SK-N-SH (cell line): Measurements from ENCODE around the gene PTPRG. TPM values are rescaled to one million over a fixed set of nuclear protein-coding genes. Genes with fewer than 3 reads are reported as not detected.

Source experiments
- CTCF ChIA-PET: fragments of 300-600, 350-600 bp; formaldehyde crosslinking; extraction: SDS; loops from one replicate; lab custom pipeline; 2021; lab: Yijun Ruan, JAX
- POLR2A ChIA-PET: fragments of 350-600 bp; sonication (Branson Sonifier 250); formaldehyde crosslinking; extraction: SDS; loops from one replicate; lab custom pipeline; 2020; ENCODE audit warnings: antibody characterized with exemption, inconsistent platforms; lab: Yijun Ruan, JAX
- DNase-seq: peaks from one replicate; pipeline ENCODE4 v3.0.0; 2012
- H2AFZ ChIP-seq: fragments of 200-600 bp; sonication (generic); 2 replicates; pipeline ENCODE4 v1.8.1; 2016; ENCODE audit warnings: antibody characterized with exemption, mild to moderate bottlenecking, low read depth
- H3F3A ChIP-seq: fragments of 200-600 bp; sonication (generic); replicated peaks from 2 replicates; pipeline ENCODE3; 2016; ENCODE audit warnings: antibody characterized with exemption, mild to moderate bottlenecking; ENCODE audit not compliant: insufficient read depth
- H3K27ac ChIP-seq, 2 experiments: fragments of 200-500 bp in 1 of 2; fragments of 200-600 bp in 1 of 2; sonication (Bioruptor generic) in 1 of 2; sonication (generic), shearing (Covaris generic) in 1 of 2; 2 replicates each; pipeline versions ENCODE4 v1.5.1 to v1.6.1; 2014 to 2016; ENCODE audit warnings: low read depth in 2 of 2, inconsistent platforms in 1 of 2, low read length in 1 of 2, mild to moderate bottlenecking in 1 of 2, mixed read lengths in 1 of 2
- H3K27me3 ChIP-seq: fragments of 200-600 bp; sonication (generic), shearing (Covaris generic); 2 replicates; pipeline ENCODE4 v1.6.1; 2016; ENCODE audit warnings: mixed run types; ENCODE audit not compliant: insufficient read depth
- H3K36me3 ChIP-seq, 2 experiments: fragments of 200-500 bp in 1 of 2; fragments of 200-600 bp in 1 of 2; sonication (Bioruptor generic) in 1 of 2; sonication (generic) in 1 of 2; replicated peaks in 1 of 2; 2 replicates each; pipeline versions ENCODE3 to v1.5.1; 2014 to 2016; ENCODE audit warnings: low read length in 1 of 2, mild to moderate bottlenecking in 1 of 2; ENCODE audit not compliant: insufficient read depth in 2 of 2, control insufficient read depth in 1 of 2
- H3K4me1 ChIP-seq, 2 experiments: fragments of 200-500 bp in 1 of 2; fragments of 200-600 bp in 1 of 2; sonication (Bioruptor generic) in 1 of 2; sonication (generic), shearing (Covaris generic) in 1 of 2; 2 replicates each; pipeline versions ENCODE4 v1.5.1 to v1.6.1; 2014 to 2016; ENCODE audit warnings: low read depth in 1 of 2, low read length in 1 of 2, mixed run types in 1 of 2; ENCODE audit not compliant: insufficient read depth in 2 of 2, control insufficient read depth in 1 of 2
- H3K4me2 ChIP-seq: fragments of 200-600 bp; sonication (generic), shearing (Covaris generic); 2 replicates; pipeline ENCODE4 v1.6.1; 2017; ENCODE audit warnings: mixed run types
- H3K4me3 ChIP-seq, 2 experiments: fragments of 200-500 bp in 1 of 2; fragments of 200-600 bp in 1 of 2; sonication (Bioruptor generic) in 1 of 2; sonication (generic), shearing (Covaris generic) in 1 of 2; 2 replicates each; pipeline versions ENCODE4 v1.5.1 to v1.8.1; 2014 to 2016; ENCODE audit warnings: low read depth in 2 of 2, inconsistent platforms in 1 of 2, low read length in 1 of 2, mild to moderate bottlenecking in 1 of 2, mixed read lengths in 1 of 2, moderate library complexity in 1 of 2
- H3K79me2 ChIP-seq: fragments of 200-600 bp; sonication (generic); 2 replicates; pipeline ENCODE4 v1.8.1; 2017; ENCODE audit warnings: mild to moderate bottlenecking; ENCODE audit not compliant: insufficient read depth
- H3K9ac ChIP-seq: fragments of 200-600 bp; sonication (generic); 2 replicates; pipeline ENCODE4 v1.6.1; 2017; ENCODE audit warnings: mixed run types
- H3K9me2 ChIP-seq: fragments of 200-600 bp; sonication (generic); 2 replicates; pipeline ENCODE4 v1.6.1; 2017; ENCODE audit warnings: mixed run types
- H3K9me3 ChIP-seq: fragments of 200-600 bp; sonication (generic); 2 replicates; pipeline ENCODE4 v1.6.1; 2017; ENCODE audit warnings: mixed run types, mild to moderate bottlenecking, moderate library complexity
- H4K20me1 ChIP-seq: fragments of 200-600 bp; sonication (generic); 2 replicates; pipeline ENCODE4 v1.6.1; 2017; ENCODE audit warnings: mild to moderate bottlenecking, mixed run types; ENCODE audit not compliant: insufficient read depth
- ELF1 ChIP-seq: IDR thresholded peaks from 2 replicates; pipeline ENCODE4 v1.4.0; 2012
- FOXJ3 ChIP-seq: sonication (generic); formaldehyde crosslinking; IDR thresholded peaks from 2 replicates; pipeline ENCODE4 v1.5.1; 2020; ENCODE audit warnings: mild to moderate bottlenecking, missing genetic modification reagents
- FOXM1 ChIP-seq: IDR thresholded peaks from 2 replicates; pipeline ENCODE4 v1.4.0; 2012; ENCODE audit warnings: low read depth, mild to moderate bottlenecking
- GABPA ChIP-seq: IDR thresholded peaks from 2 replicates; pipeline ENCODE4 v1.4.0; 2012; ENCODE audit warnings: low read depth, mild to moderate bottlenecking
- MEF2A ChIP-seq: IDR thresholded peaks from 2 replicates; pipeline ENCODE4 v1.4.0; 2012; ENCODE audit warnings: low read depth, borderline replicate concordance
- RCOR1 ChIP-seq: fragments of 150-350 bp; IDR thresholded peaks from 2 replicates; pipeline ENCODE4 v1.6.1; 2017; ENCODE audit warnings: antibody characterized with exemption, low read length
- RXRA ChIP-seq: IDR thresholded peaks from 2 replicates; pipeline ENCODE4 v1.4.0; 2012; ENCODE audit warnings: low read depth, mild to moderate bottlenecking, borderline replicate concordance
- TCF12 ChIP-seq: IDR thresholded peaks from 2 replicates; pipeline ENCODE4 v1.4.0; 2012
- TEAD4 ChIP-seq: IDR thresholded peaks from 2 replicates; pipeline ENCODE4 v1.4.0; 2012; ENCODE audit warnings: mild to moderate bottlenecking, borderline replicate concordance; ENCODE audit not compliant: insufficient read depth
- YY1 ChIP-seq: IDR thresholded peaks from 2 replicates; pipeline ENCODE4 v1.4.0; 2012; ENCODE audit warnings: low read depth, mild to moderate bottlenecking
- WGBS: methylation state at CpG from one replicate; pipeline ENCODE4 v1.1.6; 2017; ENCODE audit warnings: low lambda C conversion rate; 5-methylcytosine and 5-hydroxymethylcytosine counted together
- polyA plus RNA-seq, 3 experiments: library from polyadenylated mRNA; depleted of rRNA; stranded (reverse); fragments of >200 nt; gene quantifications; 2 replicates each; pipeline ENCODE4 v1.2.3, GENCODE V29; 2012
- TF ChIP-seq, protein P1 (sequence below): fragments of 200-600 bp; sonication (generic); IDR thresholded peaks from 2 replicates; pipeline ENCODE4 v1.6.1; 2017; ENCODE audit warnings: antibody characterized with exemption, mild to moderate bottlenecking, moderate library complexity
- TF ChIP-seq, protein P2 (sequence below): IDR thresholded peaks from 2 replicates; pipeline ENCODE4; 2012
- TF ChIP-seq, protein P3 (sequence below): fragments of 150-350 bp; IDR thresholded peaks from 2 replicates; pipeline ENCODE4 v1.6.1; 2016; ENCODE audit warnings: mild to moderate bottlenecking, low read depth, low read length
- TF ChIP-seq, protein P4 (sequence below): IDR thresholded peaks from 2 replicates; pipeline ENCODE4 v1.6.1; 2012; ENCODE audit warnings: mild to moderate bottlenecking, low read depth, low read length, moderate library complexity
- TF ChIP-seq, protein P5 (sequence below): fragments of 150-350 bp; IDR thresholded peaks from 2 replicates; pipeline ENCODE4 v1.6.1; 2017; ENCODE audit warnings: antibody characterized with exemption, low read length, low read depth, borderline replicate concordance

Gene PTPRG
- polyA plus RNA-seq, 1 of the 3 experiments (the other 2 are of a cell fraction): 14.1 TPM

DNA sequence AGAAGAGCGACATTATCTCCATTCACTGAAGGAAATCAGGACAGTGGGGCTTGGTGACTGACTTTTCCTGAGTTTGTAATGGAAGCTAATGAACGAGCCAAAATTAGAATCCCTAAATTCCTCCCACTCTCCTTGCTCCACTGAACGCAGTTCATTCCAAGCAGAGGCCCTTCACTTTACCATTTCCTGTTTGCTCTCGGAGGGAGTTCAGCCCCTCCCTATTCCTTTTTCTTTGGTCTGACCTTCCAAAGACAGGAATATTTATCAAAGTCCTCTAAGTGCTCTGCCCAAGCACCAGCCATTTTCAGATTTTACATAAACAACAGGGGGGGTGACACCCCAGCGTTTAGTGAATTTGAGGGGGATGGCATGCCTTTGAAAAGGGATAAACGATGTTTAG lies 24.0 kb upstream of the PTPRG start:
- no peak overlapping the region for H3K4me3 ChIP-seq
- H3K36me3 ChIP-seq: no peaks in the 10 kb centered on the region
- POLR2A ChIA-PET: no interaction called here
- CTCF ChIA-PET: interaction anchor here (0.7 kb wide), 1 partner anchor 18 kb away, joined by 3 read pairs; no protein-coding TSS in a partner anchor
- TF ChIP-seq MEF2A (no peak), TCF12 (no peak), GABPA (no peak), TEAD4 (no peak), RXRA (no peak), FOXM1 (no peak), ELF1 (no peak), FOXJ3 (no peak), YY1 (no peak), RCOR1 (no peak)
- TF ChIP-seq, protein P1, sequence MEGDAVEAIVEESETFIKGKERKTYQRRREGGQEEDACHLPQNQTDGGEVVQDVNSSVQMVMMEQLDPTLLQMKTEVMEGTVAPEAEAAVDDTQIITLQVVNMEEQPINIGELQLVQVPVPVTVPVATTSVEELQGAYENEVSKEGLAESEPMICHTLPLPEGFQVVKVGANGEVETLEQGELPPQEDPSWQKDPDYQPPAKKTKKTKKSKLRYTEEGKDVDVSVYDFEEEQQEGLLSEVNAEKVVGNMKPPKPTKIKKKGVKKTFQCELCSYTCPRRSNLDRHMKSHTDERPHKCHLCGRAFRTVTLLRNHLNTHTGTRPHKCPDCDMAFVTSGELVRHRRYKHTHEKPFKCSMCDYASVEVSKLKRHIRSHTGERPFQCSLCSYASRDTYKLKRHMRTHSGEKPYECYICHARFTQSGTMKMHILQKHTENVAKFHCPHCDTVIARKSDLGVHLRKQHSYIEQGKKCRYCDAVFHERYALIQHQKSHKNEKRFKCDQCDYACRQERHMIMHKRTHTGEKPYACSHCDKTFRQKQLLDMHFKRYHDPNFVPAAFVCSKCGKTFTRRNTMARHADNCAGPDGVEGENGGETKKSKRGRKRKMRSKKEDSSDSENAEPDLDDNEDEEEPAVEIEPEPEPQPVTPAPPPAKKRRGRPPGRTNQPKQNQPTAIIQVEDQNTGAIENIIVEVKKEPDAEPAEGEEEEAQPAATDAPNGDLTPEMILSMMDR: no peak
- TF ChIP-seq, protein P2, sequence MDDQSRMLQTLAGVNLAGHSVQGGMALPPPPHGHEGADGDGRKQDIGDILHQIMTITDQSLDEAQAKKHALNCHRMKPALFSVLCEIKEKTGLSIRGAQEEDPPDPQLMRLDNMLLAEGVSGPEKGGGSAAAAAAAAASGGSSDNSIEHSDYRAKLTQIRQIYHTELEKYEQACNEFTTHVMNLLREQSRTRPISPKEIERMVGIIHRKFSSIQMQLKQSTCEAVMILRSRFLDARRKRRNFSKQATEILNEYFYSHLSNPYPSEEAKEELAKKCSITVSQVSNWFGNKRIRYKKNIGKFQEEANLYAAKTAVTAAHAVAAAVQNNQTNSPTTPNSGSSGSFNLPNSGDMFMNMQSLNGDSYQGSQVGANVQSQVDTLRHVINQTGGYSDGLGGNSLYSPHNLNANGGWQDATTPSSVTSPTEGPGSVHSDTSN: no peak
- TF ChIP-seq, protein P3, sequence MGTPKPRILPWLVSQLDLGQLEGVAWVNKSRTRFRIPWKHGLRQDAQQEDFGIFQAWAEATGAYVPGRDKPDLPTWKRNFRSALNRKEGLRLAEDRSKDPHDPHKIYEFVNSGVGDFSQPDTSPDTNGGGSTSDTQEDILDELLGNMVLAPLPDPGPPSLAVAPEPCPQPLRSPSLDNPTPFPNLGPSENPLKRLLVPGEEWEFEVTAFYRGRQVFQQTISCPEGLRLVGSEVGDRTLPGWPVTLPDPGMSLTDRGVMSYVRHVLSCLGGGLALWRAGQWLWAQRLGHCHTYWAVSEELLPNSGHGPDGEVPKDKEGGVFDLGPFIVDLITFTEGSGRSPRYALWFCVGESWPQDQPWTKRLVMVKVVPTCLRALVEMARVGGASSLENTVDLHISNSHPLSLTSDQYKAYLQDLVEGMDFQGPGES: no peak
- TF ChIP-seq, protein P4, sequence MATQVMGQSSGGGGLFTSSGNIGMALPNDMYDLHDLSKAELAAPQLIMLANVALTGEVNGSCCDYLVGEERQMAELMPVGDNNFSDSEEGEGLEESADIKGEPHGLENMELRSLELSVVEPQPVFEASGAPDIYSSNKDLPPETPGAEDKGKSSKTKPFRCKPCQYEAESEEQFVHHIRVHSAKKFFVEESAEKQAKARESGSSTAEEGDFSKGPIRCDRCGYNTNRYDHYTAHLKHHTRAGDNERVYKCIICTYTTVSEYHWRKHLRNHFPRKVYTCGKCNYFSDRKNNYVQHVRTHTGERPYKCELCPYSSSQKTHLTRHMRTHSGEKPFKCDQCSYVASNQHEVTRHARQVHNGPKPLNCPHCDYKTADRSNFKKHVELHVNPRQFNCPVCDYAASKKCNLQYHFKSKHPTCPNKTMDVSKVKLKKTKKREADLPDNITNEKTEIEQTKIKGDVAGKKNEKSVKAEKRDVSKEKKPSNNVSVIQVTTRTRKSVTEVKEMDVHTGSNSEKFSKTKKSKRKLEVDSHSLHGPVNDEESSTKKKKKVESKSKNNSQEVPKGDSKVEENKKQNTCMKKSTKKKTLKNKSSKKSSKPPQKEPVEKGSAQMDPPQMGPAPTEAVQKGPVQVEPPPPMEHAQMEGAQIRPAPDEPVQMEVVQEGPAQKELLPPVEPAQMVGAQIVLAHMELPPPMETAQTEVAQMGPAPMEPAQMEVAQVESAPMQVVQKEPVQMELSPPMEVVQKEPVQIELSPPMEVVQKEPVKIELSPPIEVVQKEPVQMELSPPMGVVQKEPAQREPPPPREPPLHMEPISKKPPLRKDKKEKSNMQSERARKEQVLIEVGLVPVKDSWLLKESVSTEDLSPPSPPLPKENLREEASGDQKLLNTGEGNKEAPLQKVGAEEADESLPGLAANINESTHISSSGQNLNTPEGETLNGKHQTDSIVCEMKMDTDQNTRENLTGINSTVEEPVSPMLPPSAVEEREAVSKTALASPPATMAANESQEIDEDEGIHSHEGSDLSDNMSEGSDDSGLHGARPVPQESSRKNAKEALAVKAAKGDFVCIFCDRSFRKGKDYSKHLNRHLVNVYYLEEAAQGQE: no peak
- TF ChIP-seq, protein P5, sequence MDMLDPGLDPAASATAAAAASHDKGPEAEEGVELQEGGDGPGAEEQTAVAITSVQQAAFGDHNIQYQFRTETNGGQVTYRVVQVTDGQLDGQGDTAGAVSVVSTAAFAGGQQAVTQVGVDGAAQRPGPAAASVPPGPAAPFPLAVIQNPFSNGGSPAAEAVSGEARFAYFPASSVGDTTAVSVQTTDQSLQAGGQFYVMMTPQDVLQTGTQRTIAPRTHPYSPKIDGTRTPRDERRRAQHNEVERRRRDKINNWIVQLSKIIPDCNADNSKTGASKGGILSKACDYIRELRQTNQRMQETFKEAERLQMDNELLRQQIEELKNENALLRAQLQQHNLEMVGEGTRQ: no peak
- no peak overlapping the region for H2AFZ ChIP-seq
- no peak for DNase-seq
- H4K20me1 ChIP-seq: no peaks in the 10 kb centered on the region
- WGBS: 70% methylated on average over 6 of the region's 6 CpGs
- no peaks in the 10 kb centered on the region for H3K27me3 ChIP-seq
- H3K9me3 ChIP-seq: no peaks in the 10 kb centered on the region
- no peaks in the 10 kb centered on the region for H3F3A ChIP-seq
- H3K27ac ChIP-seq: no peak overlapping the region
- H3K9ac ChIP-seq: no peak overlapping the region
- H3K4me2 ChIP-seq: no peak overlapping the region
- no peaks in the 10 kb centered on the region for H3K4me1 ChIP-seq
- no peaks in the 10 kb centered on the region for H3K79me2 ChIP-seq
- H3K9me2 ChIP-seq: no peaks in the 10 kb centered on the region
